PC-9 (cell line): Measurements from ENCODE around the gene CXorf38.

Experiments used
- CTCF ChIP-seq: fragments of 200-600 bp; sonication (generic); conservative IDR thresholded peaks from 2 replicates; pipeline ENCODE4 v1.6.1; 2017; ENCODE audit warnings: mixed run types, antibody characterized with exemption, mild to moderate bottlenecking, moderate library complexity
- EZH2 ChIP-seq: fragments of 200-600 bp; sonication (generic); IDR thresholded peaks from 2 replicates; pipeline ENCODE4 v1.8.0; 2017; ENCODE audit warnings: antibody characterized with exemption, low read depth

- TF ChIP-seq CTCF = no peak
- no peak for TF ChIP-seq EZH2
Measured at GRCh38 chrX:40617566-40617965, 29.8 kb downstream of the CXorf38 start.
